HFFc6 (cell line): Measurements from ENCODE around the gene ARHGEF25. TPM values are rescaled to one million over a fixed set of nuclear protein-coding genes. Genes with fewer than 3 reads are reported as not detected.

Experiments
- DNase-seq: peaks from one replicate; pipeline ENCODE4 v3.0.0-alpha.2; 2018
- H3K27ac Mint-ChIP-seq: 2 replicates; pipeline ENCODE4 v1.8.0; 2020; ENCODE audit warnings: mild to moderate bottlenecking, mixed read lengths
- H3K27me3 Mint-ChIP-seq: 2 replicates; pipeline ENCODE4 v1.8.0; 2021; ENCODE audit warnings: mild to moderate bottlenecking, moderate library complexity, mixed read lengths; ENCODE audit not compliant: insufficient read depth
- H3K36me3 Mint-ChIP-seq: 2 replicates; pipeline ENCODE4 v1.8.0; 2021; ENCODE audit warnings: low read depth, mixed read lengths
- H3K4me1 Mint-ChIP-seq: 2 replicates; pipeline ENCODE4 v1.8.0; 2020; ENCODE audit warnings: low read depth, mixed read lengths
- H3K4me3 Mint-ChIP-seq: 2 replicates; pipeline ENCODE4 v1.8.0; 2020; ENCODE audit warnings: mild to moderate bottlenecking, moderate library complexity, mixed read lengths
- H3K9me3 Mint-ChIP-seq: 2 replicates; pipeline ENCODE4 v1.8.0; 2020; ENCODE audit warnings: mild to moderate bottlenecking, mixed read lengths
- CTCF ChIP-seq: fragments of 200-600 bp; sonication (generic); IDR thresholded peaks from 2 replicates; pipeline ENCODE4 v1.5.0; 2021; ENCODE audit warnings: antibody characterized with exemption, mild to moderate bottlenecking
- total RNA-seq, 6 experiments: library from RNA; stranded (reverse); fragmentation: NEBNext Ultra II Directional; extraction: Animal tissue kit (Norgen Biotek cat#: 25700); gene quantifications; 2 replicates in 1 of 6; 3 replicates in 5 of 6; pipeline ENCODE4 v1.2.3, GENCODE V29; 2021

Gene ARHGEF25
- total RNA-seq, 6 experiments from 2014 or later = 10.2 to 21.9 (median 11.9) TPM

GRCh38 chr12:57577981-57578758, 33.1 kb upstream of the ARHGEF25 start:
- no peak for TF ChIP-seq CTCF
- peaks cover 10% of the 10 kb centered on the region for H3K4me1 Mint-ChIP-seq
- H3K27ac Mint-ChIP-seq = no peak overlapping the region
- peaks cover 2% of the 10 kb centered on the region; the same call in 1 of the 2 replicates for H3K27me3 Mint-ChIP-seq
- H3K36me3 Mint-ChIP-seq = no peaks in the 10 kb centered on the region
- no peaks in the 10 kb centered on the region for H3K9me3 Mint-ChIP-seq
- DNase-seq = no peak
- no peak overlapping the region for H3K4me3 Mint-ChIP-seq

- peaks cover 10% of the 10 kb centered on the region for H3K4me1 Mint-ChIP-seq
- H3K36me3 Mint-ChIP-seq = no peaks in the 10 kb centered on the region
- TF ChIP-seq CTCF = no peak
- H3K27me3 Mint-ChIP-seq = peaks cover 2% of the 10 kb centered on the region; the same call in 1 of the 2 replicates
- H3K4me3 Mint-ChIP-seq = no peak overlapping the region
- H3K27ac Mint-ChIP-seq = no peak overlapping the region
- H3K9me3 Mint-ChIP-seq = no peaks in the 10 kb centered on the region
- no peak for DNase-seq
These were observed 32.2 kb upstream of the ARHGEF25 start for GRCh38 chr12:57579011-57579410.

GRCh38 chr12:57579677-57580465, 31.4 kb upstream of the ARHGEF25 start:
- no peak for TF ChIP-seq CTCF
- Mint-ChIP-seq H3K4me1 (peaks cover 10% of the 10 kb centered on the region), H3K27ac (no peak overlapping the region), H3K36me3 (no peaks in the 10 kb centered on the region), H3K4me3 (no peak overlapping the region), H3K27me3 (peaks cover under 1% of the 10 kb centered on the region; the same call in 1 of the 2 replicates), H3K9me3 (no peaks in the 10 kb centered on the region)
- DNase-seq = no peak

- no peak for TF ChIP-seq CTCF
- no peaks in the 10 kb centered on the region for H3K36me3 Mint-ChIP-seq
- H3K27ac Mint-ChIP-seq = no peak overlapping the region
- DNase-seq = no peak
- no peak overlapping the region for H3K4me3 Mint-ChIP-seq
- no peaks in the 10 kb centered on the region for H3K9me3 Mint-ChIP-seq
- peaks cover 10% of the 10 kb centered on the region for H3K4me1 Mint-ChIP-seq
- no peaks in the 10 kb centered on the region; the same call in 1 of the 2 replicates for H3K27me3 Mint-ChIP-seq
These were observed 30.8 kb upstream of the ARHGEF25 start for GRCh38 chr12:57580466-57580795.

GRCh38 chr12:57581802-57582201, 29.4 kb upstream of the ARHGEF25 start:
- Mint-ChIP-seq H3K4me3 (no peak overlapping the region), H3K36me3 (no peaks in the 10 kb centered on the region), H3K9me3 (no peaks in the 10 kb centered on the region), H3K27ac (no peak overlapping the region), H3K27me3 (no peaks in the 10 kb centered on the region; the same call in 1 of the 2 replicates), H3K4me1 (peaks cover 10% of the 10 kb centered on the region)
- TF ChIP-seq CTCF = no peak
- no peak for DNase-seq
